Activated CD4-positive, alpha-beta memory T cell treated with anti-CD3 and anti-CD28 coated beads, Interleukin-2, amount 10 ng/mL, durations not matched to agents 7 days and 5 days (primary cell): Measurements from ENCODE around the gene JADE2. TPM values are rescaled to one million over a fixed set of nuclear protein-coding genes. Genes with fewer than 3 reads are reported as not detected.

Experiments
- CTCF ChIA-PET: fragments of 350-600 bp; sonication (Branson Sonifier 250); formaldehyde crosslinking; loops from one replicate; lab custom pipeline; 2021; ENCODE audit warnings: antibody characterized with exemption, inconsistent platforms; lab: Charles Lee
- POLR2A ChIA-PET: fragments of 350-600 bp; sonication (Branson Sonifier 250); formaldehyde crosslinking; loops from one replicate; lab custom pipeline; 2021; ENCODE audit warnings: antibody characterized with exemption; lab: Charles Lee
- DNase-seq: peaks from one replicate; pipeline ENCODE4 v3.0.0-alpha.2; 2020
- H3K27ac Mint-ChIP-seq: one replicate; pipeline ENCODE4 v1.8.0; 2021; ENCODE audit warnings: mild to moderate bottlenecking, mixed read lengths
- H3K27me3 Mint-ChIP-seq: one replicate; pipeline ENCODE4 v1.8.0; 2021; ENCODE audit warnings: mixed read lengths
- H3K36me3 Mint-ChIP-seq: one replicate; pipeline ENCODE4 v1.8.0; 2021; ENCODE audit warnings: low read depth, mixed read lengths
- H3K4me1 Mint-ChIP-seq: one replicate; pipeline ENCODE4 v1.8.0; 2021; ENCODE audit warnings: mixed read lengths
- H3K4me3 Mint-ChIP-seq: one replicate; pipeline ENCODE4 v1.8.0; 2021; ENCODE audit warnings: mild to moderate bottlenecking, mixed read lengths
- H3K9me3 Mint-ChIP-seq: one replicate; pipeline ENCODE4 v1.8.0; 2021; ENCODE audit warnings: mixed read lengths
- total RNA-seq, 2 experiments: library from RNA; stranded (reverse); gene quantifications; one replicate each; pipeline ENCODE4 v1.2.3, GENCODE V29; 2021

Gene JADE2
- total RNA-seq, 2 experiments from 2014 or later, result 72.7 to 73.5 TPM

GRCh38 chr5:134559672-134560071, 34.2 kb downstream of the JADE2 start:
- H3K4me3 Mint-ChIP-seq, result no peak overlapping the region
- ChIA-PET POLR2A (no interaction called here), CTCF (interaction anchor here (0.6 to 1.3 kb wide), 3 partner anchors 28 to 35 kb away, joined by 3 to 5 read pairs (median 4); no protein-coding TSS in a partner anchor)
- H3K27me3 Mint-ChIP-seq, result no peaks in the 10 kb centered on the region
- H3K4me1 Mint-ChIP-seq, result peaks cover 22% of the 10 kb centered on the region
- no peaks in the 10 kb centered on the region for H3K9me3 Mint-ChIP-seq
- H3K27ac Mint-ChIP-seq, result no peak overlapping the region
- peaks cover 60% of the 10 kb centered on the region for H3K36me3 Mint-ChIP-seq
- DNase-seq, result no peak

GRCh38 chr5:134560698-134561097, 35.2 kb downstream of the JADE2 start:
- no peak for DNase-seq
- POLR2A ChIA-PET, result interaction anchor here (0.6 to 1.2 kb wide), 2 partner anchors 35 to 36 kb away, joined by 3 read pairs; no protein-coding TSS in a partner anchor
- Mint-ChIP-seq H3K4me1 (peaks cover 12% of the 10 kb centered on the region), H3K27me3 (no peaks in the 10 kb centered on the region), H3K9me3 (no peaks in the 10 kb centered on the region), H3K36me3 (peaks cover 54% of the 10 kb centered on the region), H3K4me3 (no peak overlapping the region), H3K27ac (no peak overlapping the region)
- CTCF ChIA-PET, result interaction anchor here (1.0 to 1.3 kb wide), 2 partner anchors 17 to 27 kb away, joined by 3 read pairs; no protein-coding TSS in a partner anchor

- peaks cover 2% of the 10 kb centered on the region for H3K4me1 Mint-ChIP-seq
- no peak overlapping the region for H3K4me3 Mint-ChIP-seq
- peaks cover 50% of the 10 kb centered on the region for H3K36me3 Mint-ChIP-seq
- no peak for DNase-seq
- H3K27me3 Mint-ChIP-seq, result no peaks in the 10 kb centered on the region
- H3K9me3 Mint-ChIP-seq, result no peaks in the 10 kb centered on the region
- H3K27ac Mint-ChIP-seq, result no peak overlapping the region
- ChIA-PET POLR2A (no interaction called here), CTCF (no interaction called here)
Observed at GRCh38 chr5:134561871-134562296, 36.4 kb downstream of the JADE2 start.

GRCh38 chr5:134563221-134563620, 37.8 kb downstream of the JADE2 start:
- Mint-ChIP-seq H3K36me3 (peaks cover 51% of the 10 kb centered on the region), H3K27me3 (no peaks in the 10 kb centered on the region), H3K27ac (peak overlapping the region; percentile 44), H3K4me1 (peaks cover 7% of the 10 kb centered on the region), H3K4me3 (no peak overlapping the region), H3K9me3 (no peaks in the 10 kb centered on the region)
- no peak for DNase-seq
- CTCF ChIA-PET, result interaction anchor here (0.8 kb wide), 1 partner anchor 24 kb away, joined by 3 read pairs; no protein-coding TSS in a partner anchor
- POLR2A ChIA-PET, result no interaction called here

- no peaks in the 10 kb centered on the region for H3K9me3 Mint-ChIP-seq
- peaks cover 51% of the 10 kb centered on the region for H3K36me3 Mint-ChIP-seq
- CTCF ChIA-PET, result no interaction called here
- H3K27ac Mint-ChIP-seq, result no peak overlapping the region
- POLR2A ChIA-PET, result no interaction called here
- H3K4me1 Mint-ChIP-seq, result peaks cover 10% of the 10 kb centered on the region
- no peak for DNase-seq
- H3K27me3 Mint-ChIP-seq, result no peaks in the 10 kb centered on the region
- no peak overlapping the region for H3K4me3 Mint-ChIP-seq
Observed at GRCh38 chr5:134563962-134564361, 38.5 kb downstream of the JADE2 start.

- POLR2A ChIA-PET, result no interaction called here
- no peak for DNase-seq
- Mint-ChIP-seq H3K36me3 (peaks cover 51% of the 10 kb centered on the region), H3K27me3 (no peaks in the 10 kb centered on the region), H3K4me1 (peaks cover 11% of the 10 kb centered on the region), H3K4me3 (no peak overlapping the region), H3K27ac (no peak overlapping the region), H3K9me3 (no peaks in the 10 kb centered on the region)
- CTCF ChIA-PET, result no interaction called here
Observed at GRCh38 chr5:134564396-134564795, 38.9 kb downstream of the JADE2 start.

- H3K27ac Mint-ChIP-seq, result no peak overlapping the region
- ChIA-PET CTCF (interaction anchor here (0.9 to 1.5 kb wide), 2 partner anchors 12 to 39 kb away, joined by 3 to 5 read pairs; no protein-coding TSS in a partner anchor), POLR2A (interaction anchor here (0.9 kb wide), 1 partner anchor 31 kb away, joined by 3 read pairs; no protein-coding TSS in a partner anchor)
- no peaks in the 10 kb centered on the region for H3K27me3 Mint-ChIP-seq
- H3K4me1 Mint-ChIP-seq, result peaks cover 17% of the 10 kb centered on the region
- H3K4me3 Mint-ChIP-seq, result no peak overlapping the region
- peaks cover 51% of the 10 kb centered on the region for H3K36me3 Mint-ChIP-seq
- no peaks in the 10 kb centered on the region for H3K9me3 Mint-ChIP-seq
- no peak for DNase-seq
Observed at GRCh38 chr5:134565791-134566740, 40.6 kb downstream of the JADE2 start.

- peaks cover 17% of the 10 kb centered on the region for H3K4me1 Mint-ChIP-seq
- no peaks in the 10 kb centered on the region for H3K9me3 Mint-ChIP-seq
- H3K27me3 Mint-ChIP-seq, result no peaks in the 10 kb centered on the region
- peaks cover 48% of the 10 kb centered on the region for H3K36me3 Mint-ChIP-seq
- POLR2A ChIA-PET, result interaction anchor here (0.9 kb wide), 1 partner anchor 32 kb away, joined by 3 read pairs; no protein-coding TSS in a partner anchor
- no peak for DNase-seq
- no peak overlapping the region for H3K27ac Mint-ChIP-seq
- CTCF ChIA-PET, result interaction anchor here (0.9 to 1.5 kb wide), 2 partner anchors 11 to 40 kb away, joined by 3 to 5 read pairs; no protein-coding TSS in a partner anchor
- H3K4me3 Mint-ChIP-seq, result no peak overlapping the region
Observed at GRCh38 chr5:134566741-134567221, 41.3 kb downstream of the JADE2 start.

- Mint-ChIP-seq H3K27ac (peak overlapping the region; percentile 48), H3K9me3 (no peaks in the 10 kb centered on the region), H3K27me3 (no peaks in the 10 kb centered on the region), H3K4me3 (no peak overlapping the region), H3K4me1 (peaks cover 17% of the 10 kb centered on the region), H3K36me3 (peaks cover 50% of the 10 kb centered on the region)
- DNase-seq, result no peak
- ChIA-PET CTCF (interaction anchor here (1.0 to 1.5 kb wide), 3 partner anchors 10 to 157 kb away, joined by 3 to 5 read pairs (median 4); no protein-coding TSS in a partner anchor), POLR2A (no interaction called here)
Observed at GRCh38 chr5:134567641-134568336, 42.3 kb downstream of the JADE2 start.

- Mint-ChIP-seq H3K4me1 (peaks cover 17% of the 10 kb centered on the region), H3K9me3 (no peaks in the 10 kb centered on the region), H3K36me3 (peaks cover 52% of the 10 kb centered on the region), H3K27ac (no peak overlapping the region), H3K4me3 (no peak overlapping the region), H3K27me3 (no peaks in the 10 kb centered on the region)
- ChIA-PET CTCF (interaction anchor here (1.0 to 1.1 kb wide), 2 partner anchors 19 to 157 kb away, joined by 3 to 4 read pairs; no protein-coding TSS in a partner anchor), POLR2A (no interaction called here)
- no peak for DNase-seq
Observed at GRCh38 chr5:134568337-134568700, 42.8 kb downstream of the JADE2 start.

- ChIA-PET POLR2A (no interaction called here), CTCF (interaction anchor here (1.0 to 1.1 kb wide), 2 partner anchors 18 to 158 kb away, joined by 3 to 4 read pairs; no protein-coding TSS in a partner anchor)
- no peak overlapping the region for H3K4me3 Mint-ChIP-seq
- no peaks in the 10 kb centered on the region for H3K27me3 Mint-ChIP-seq
- peaks cover 17% of the 10 kb centered on the region for H3K4me1 Mint-ChIP-seq
- no peak for DNase-seq
- no peak overlapping the region for H3K27ac Mint-ChIP-seq
- H3K9me3 Mint-ChIP-seq, result no peaks in the 10 kb centered on the region
- H3K36me3 Mint-ChIP-seq, result peaks cover 50% of the 10 kb centered on the region
Observed at GRCh38 chr5:134568761-134569695, 43.6 kb downstream of the JADE2 start.
